Natural killer cell treated with Interleukin-12 subunit alpha and Interleukin-12 subunit beta and Interleukin-15 and Interleukin-18, amount 100 ng/mL, for 72 hours (primary cell): ENCODE data around the gene ACOT7. TPM values are rescaled to one million over a fixed set of nuclear protein-coding genes. Genes with fewer than 3 reads are reported as not detected.
"Not testable (repeated sequence)": the region's sequence is repeated elsewhere in the genome, so short reads cannot be mapped to it uniquely, and the experiment has no call there.

Source experiments
- ATAC-seq, 2 donors: fragments of 150-1000 bp; cut with Tn5 transposase in 1 of 2; sonication (Bioruptor Pico), chemical (Tn5 transposase) in 1 of 2; 2 replicates each; pipeline ENCODE4 v1.10.0; 2021
- DNase-seq: peaks from one replicate; pipeline ENCODE4 v3.0.0; 2022; ENCODE audit warnings: low spot score
- H3K27ac Mint-ChIP-seq, 2 donors: 1 replicate in 1 of 2; 2 replicates in 1 of 2; pipeline ENCODE4 v1.8.0; 2022; ENCODE audit warnings: mixed read lengths in 2 of 2, mild to moderate bottlenecking in 1 of 2, moderate library complexity in 1 of 2
- H3K27me3 Mint-ChIP-seq, 2 donors: 1 replicate in 1 of 2; 2 replicates in 1 of 2; pipeline ENCODE4 v1.8.0; 2022; ENCODE audit warnings: mixed read lengths in 2 of 2
- H3K36me3 Mint-ChIP-seq: one replicate; pipeline ENCODE4 v1.8.0; 2022; ENCODE audit warnings: mixed read lengths
- H3K4me1 Mint-ChIP-seq, 2 donors: 1 replicate in 1 of 2; 2 replicates in 1 of 2; pipeline ENCODE4 v1.8.0; 2022; ENCODE audit warnings: low read depth in 2 of 2, mixed read lengths in 2 of 2, mild to moderate bottlenecking in 1 of 2
- H3K4me3 Mint-ChIP-seq: one replicate; pipeline ENCODE4 v1.8.0; 2022; ENCODE audit warnings: mixed read lengths
- H3K9me3 Mint-ChIP-seq: 2 replicates; pipeline ENCODE4 v1.8.0; 2022; ENCODE audit warnings: mixed read lengths
- total RNA-seq, 2 donors: library from RNA; stranded (reverse); gene quantifications; one replicate each; pipeline ENCODE4 v1.2.3, GENCODE V29; 2022

Gene ACOT7
- total RNA-seq, 2 donors from 2014 or later = 49.5 to 87.5 TPM

DNA sequence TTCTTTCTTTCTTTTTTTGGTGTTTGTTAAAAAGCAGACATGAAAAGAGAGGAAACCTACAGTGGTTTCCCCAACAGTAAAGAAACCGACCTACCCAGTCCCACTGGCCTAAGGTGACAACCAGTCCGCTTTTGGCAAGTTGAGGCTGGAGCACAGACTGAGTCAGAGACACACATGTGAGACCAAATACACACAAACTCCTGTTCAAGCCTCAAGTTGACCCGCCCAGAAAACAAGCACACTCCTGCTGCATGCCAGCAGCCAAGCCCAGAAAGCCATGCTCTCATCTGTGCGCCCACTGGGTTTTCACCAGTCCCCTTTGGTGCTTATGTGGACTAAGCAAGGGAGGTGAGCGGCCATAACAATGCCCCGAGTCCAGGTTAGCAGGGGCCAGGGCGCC, 68.1 kb downstream of the ACOT7 start:
- no peaks in the 10 kb centered on the region for H3K9me3 Mint-ChIP-seq
- H3K27ac Mint-ChIP-seq = no peak overlapping the region
- peaks cover 0 to 5% of the 10 kb centered on the region in 2 donors for H3K4me1 Mint-ChIP-seq
- no peaks in the 10 kb centered on the region for H3K36me3 Mint-ChIP-seq
- DNase-seq = no peak
- ATAC-seq = no peak
- no peak overlapping the region for H3K4me3 Mint-ChIP-seq
- H3K27me3 Mint-ChIP-seq = no peaks in the 10 kb centered on the region

GRCh38 chr1:6322161-6322560, 71.4 kb downstream of the ACOT7 start:
- ATAC-seq (no peak), DNase-seq (no peak)
- Mint-ChIP-seq H3K27ac (no peak overlapping the region), H3K36me3 (no peaks in the 10 kb centered on the region), H3K27me3 (no peaks in the 10 kb centered on the region), H3K9me3 (no peaks in the 10 kb centered on the region), H3K4me3 (no peak overlapping the region), H3K4me1 (peaks cover 0 to 5% of the 10 kb centered on the region in 2 donors)

DNA sequence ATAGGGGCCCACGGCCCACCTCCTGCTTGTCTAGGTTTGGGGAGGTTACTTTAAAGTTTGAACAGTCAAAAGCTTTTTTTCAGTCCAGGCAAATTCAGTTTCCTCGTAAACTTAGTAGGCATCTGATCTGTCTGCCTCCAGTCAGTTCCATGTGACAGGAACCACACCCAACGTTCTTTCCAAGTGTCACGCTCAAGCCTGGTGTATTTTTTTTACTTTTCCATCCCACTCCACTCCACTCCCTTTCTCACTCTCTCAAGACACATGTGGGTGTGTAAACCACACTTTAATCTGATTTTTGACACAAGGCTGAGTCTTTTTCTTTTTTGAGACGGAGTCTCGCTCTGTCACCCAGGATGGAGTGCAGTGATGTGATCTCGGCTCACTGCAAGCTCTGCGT, 72.4 kb downstream of the ACOT7 start:
- no peak for DNase-seq
- H3K27me3 Mint-ChIP-seq = no peaks in the 10 kb centered on the region
- H3K27ac Mint-ChIP-seq = no peak overlapping the region
- no peak overlapping the region for H3K4me3 Mint-ChIP-seq
- no peaks in the 10 kb centered on the region for H3K9me3 Mint-ChIP-seq
- no peak for ATAC-seq
- no peaks in the 10 kb centered on the region for H3K36me3 Mint-ChIP-seq
- peaks cover 0 to 5% of the 10 kb centered on the region in 2 donors for H3K4me1 Mint-ChIP-seq

GRCh38 chr1:6317098-6317760, 76.3 kb downstream of the ACOT7 start:
- H3K27ac Mint-ChIP-seq = no peak overlapping the region
- ATAC-seq = no peak

DNA sequence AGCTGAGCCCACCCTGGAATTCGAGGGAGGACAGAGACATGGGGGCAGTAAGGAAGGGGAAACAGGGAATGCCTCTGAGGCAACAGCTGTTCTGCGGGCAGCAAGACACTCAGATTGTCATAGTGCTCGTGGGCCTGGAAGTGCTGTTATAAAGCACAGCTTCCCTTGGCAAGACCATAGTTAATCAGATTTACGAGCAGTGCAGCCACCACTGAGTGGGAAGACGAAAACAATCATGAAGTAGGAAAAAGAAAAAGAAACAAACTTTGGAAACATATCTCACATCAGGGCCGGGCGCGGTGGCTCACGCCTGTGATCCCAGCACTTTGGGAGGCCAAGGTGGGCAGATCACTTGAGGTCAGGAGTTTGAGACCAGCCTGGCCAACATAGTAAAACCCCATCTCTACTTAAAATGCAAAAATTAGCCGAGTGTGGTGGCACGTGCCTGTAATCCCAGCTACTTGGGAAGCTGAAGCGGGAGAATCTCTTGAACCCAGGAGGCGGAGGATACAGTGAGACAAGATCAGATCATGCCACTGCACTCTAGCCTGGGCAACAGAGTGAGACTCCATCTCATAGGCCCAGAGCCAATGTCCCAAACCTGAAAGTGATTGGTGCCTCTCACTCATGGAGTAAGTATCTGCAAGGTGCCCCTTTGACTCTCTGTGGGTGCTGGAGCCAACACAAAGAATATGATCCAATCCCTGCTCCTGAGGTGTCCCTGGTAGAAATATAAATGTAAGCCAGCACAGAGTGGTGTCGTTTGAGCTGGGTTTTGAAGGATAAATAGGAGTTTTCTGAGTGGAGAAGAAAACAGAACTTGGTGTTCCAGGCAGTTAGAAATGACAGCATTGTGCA, 77.1 kb downstream of the ACOT7 start:
- no peaks in the 10 kb centered on the region for H3K27me3 Mint-ChIP-seq
- H3K9me3 Mint-ChIP-seq = no peaks in the 10 kb centered on the region
- no peak overlapping the region for H3K4me3 Mint-ChIP-seq
- H3K27ac Mint-ChIP-seq = no peak overlapping the region
- peaks cover 0 to 2% of the 10 kb centered on the region in 2 donors for H3K4me1 Mint-ChIP-seq
- no peaks in the 10 kb centered on the region for H3K36me3 Mint-ChIP-seq
- DNase-seq = no peak
- ATAC-seq = no peak

More at GRCh38 chr1:6317098-6317760, 76.3 kb downstream of the ACOT7 start:
- H3K9me3 Mint-ChIP-seq = no peaks in the 10 kb centered on the region
- DNase-seq = no peak
- peaks cover 0 to 2% of the 10 kb centered on the region in 2 donors for H3K4me1 Mint-ChIP-seq
- no peaks in the 10 kb centered on the region for H3K27me3 Mint-ChIP-seq
- H3K4me3 Mint-ChIP-seq = no peak overlapping the region
- H3K36me3 Mint-ChIP-seq = no peaks in the 10 kb centered on the region

DNA sequence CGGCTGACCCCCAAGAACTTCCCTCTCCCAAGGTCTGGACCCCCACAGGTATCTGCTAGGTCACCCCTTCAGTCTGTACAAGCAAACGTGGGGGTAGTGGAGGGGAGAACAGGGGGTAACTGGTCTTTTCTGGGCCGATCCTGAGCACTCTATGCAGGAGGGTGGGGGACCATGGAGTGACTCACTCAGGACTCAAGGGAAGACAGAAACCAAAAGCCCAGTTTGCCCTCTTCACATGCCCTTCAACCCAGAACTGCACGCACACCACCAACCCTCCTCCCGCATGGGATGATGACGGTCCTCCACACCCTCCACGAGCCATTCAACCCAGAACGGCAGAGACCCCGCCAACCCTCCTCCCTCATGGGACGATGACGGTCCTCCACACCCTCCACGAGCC, 79.1 kb downstream of the ACOT7 start:
- ATAC-seq = no peak
- no peak overlapping the region for H3K27ac Mint-ChIP-seq

DNA sequence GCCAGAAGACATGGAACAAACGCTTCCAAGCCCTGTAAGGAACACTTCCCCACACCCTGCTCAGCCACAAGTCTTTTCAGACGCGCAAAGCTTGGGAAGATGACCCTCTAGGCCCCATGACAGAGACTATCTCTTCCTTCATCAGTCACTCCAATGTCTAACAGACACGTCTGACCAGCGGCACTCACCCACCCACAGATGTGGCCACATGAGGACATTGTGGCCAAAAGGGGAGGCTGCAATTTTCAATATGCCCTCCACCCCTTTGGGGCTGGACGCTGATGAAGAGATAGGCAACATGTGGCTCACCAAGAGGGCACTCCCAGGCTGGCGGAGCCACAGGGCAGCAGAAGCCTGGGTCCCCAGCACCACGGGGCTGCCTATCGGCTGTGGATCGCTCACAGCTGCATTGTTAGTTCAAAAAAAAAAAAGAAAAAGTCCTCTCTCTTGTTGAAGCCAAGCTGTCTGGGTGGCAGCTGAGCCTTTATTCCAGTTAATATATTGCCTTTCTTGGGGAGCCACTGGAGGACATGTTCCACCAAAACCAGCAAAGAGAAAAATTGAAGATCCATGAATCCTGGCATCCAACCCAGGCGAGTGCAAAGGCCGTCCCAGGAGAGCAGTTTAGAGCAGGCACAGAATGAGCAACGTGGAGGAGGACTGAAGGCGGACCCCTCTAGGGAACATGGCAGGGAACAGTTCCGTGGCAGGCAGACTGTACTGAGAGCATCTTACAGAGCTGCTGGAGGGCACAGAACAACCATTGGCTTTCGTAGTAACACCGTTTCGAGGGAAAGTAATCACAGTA, 80.0 kb downstream of the ACOT7 start:
- ATAC-seq = no peak
- H3K27me3 Mint-ChIP-seq = no peaks in the 10 kb centered on the region

More for the DNA sequence above, 79.1 kb downstream of the ACOT7 start:
- no peaks in the 10 kb centered on the region for H3K9me3 Mint-ChIP-seq
- no peaks in the 10 kb centered on the region for H3K36me3 Mint-ChIP-seq
- H3K27me3 Mint-ChIP-seq = no peaks in the 10 kb centered on the region
- no peak overlapping the region for H3K4me3 Mint-ChIP-seq
- H3K4me1 Mint-ChIP-seq = no peaks in the 10 kb centered on the region
- DNase-seq = no peak

GRCh38 chr1:6310116-6310848, 83.3 kb downstream of the ACOT7 start:
- no peak overlapping the region for H3K27ac Mint-ChIP-seq
- no peak for DNase-seq
- no peak overlapping the region for H3K4me3 Mint-ChIP-seq
- H3K4me1 Mint-ChIP-seq = peaks cover 3 to 13% of the 10 kb centered on the region in 2 donors
- no peaks in the 10 kb centered on the region for H3K9me3 Mint-ChIP-seq
- H3K36me3 Mint-ChIP-seq = peaks cover 5% of the 10 kb centered on the region
- ATAC-seq = no peak
- no peaks in the 10 kb centered on the region for H3K27me3 Mint-ChIP-seq

More for the DNA sequence above, 80.0 kb downstream of the ACOT7 start:
- Mint-ChIP-seq H3K9me3 (no peaks in the 10 kb centered on the region), H3K4me1 (no peaks in the 10 kb centered on the region), H3K27ac (no peak overlapping the region), H3K4me3 (no peak overlapping the region), H3K36me3 (no peaks in the 10 kb centered on the region)
- DNase-seq = no peak

DNA sequence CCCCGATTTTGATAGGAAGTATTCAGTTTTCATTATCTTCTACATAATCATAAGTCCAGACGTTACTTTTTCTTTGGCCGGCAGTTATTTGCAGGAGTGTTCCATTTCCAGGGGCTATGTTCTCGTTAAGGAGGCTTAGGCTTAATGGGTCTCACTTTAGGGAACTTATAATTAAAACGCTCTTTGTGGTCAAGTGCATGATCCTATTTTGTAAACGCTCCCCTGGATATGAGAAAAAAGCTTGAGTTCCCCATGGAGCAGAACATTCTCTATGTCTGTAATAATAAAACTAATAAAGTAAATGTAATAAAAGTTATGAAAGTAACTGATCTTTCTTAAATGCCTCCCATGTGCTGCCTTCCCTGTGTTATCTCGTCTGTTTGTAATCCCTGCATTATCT, 84.0 kb downstream of the ACOT7 start:
- Mint-ChIP-seq H3K9me3 (no peaks in the 10 kb centered on the region), H3K27me3 (no peaks in the 10 kb centered on the region), H3K36me3 (peaks cover 5% of the 10 kb centered on the region), H3K4me1 (peaks cover 3 to 13% of the 10 kb centered on the region in 2 donors), H3K4me3 (no peak overlapping the region), H3K27ac (no peak overlapping the region)
- DNase-seq (no peak), ATAC-seq (no peak)

DNA sequence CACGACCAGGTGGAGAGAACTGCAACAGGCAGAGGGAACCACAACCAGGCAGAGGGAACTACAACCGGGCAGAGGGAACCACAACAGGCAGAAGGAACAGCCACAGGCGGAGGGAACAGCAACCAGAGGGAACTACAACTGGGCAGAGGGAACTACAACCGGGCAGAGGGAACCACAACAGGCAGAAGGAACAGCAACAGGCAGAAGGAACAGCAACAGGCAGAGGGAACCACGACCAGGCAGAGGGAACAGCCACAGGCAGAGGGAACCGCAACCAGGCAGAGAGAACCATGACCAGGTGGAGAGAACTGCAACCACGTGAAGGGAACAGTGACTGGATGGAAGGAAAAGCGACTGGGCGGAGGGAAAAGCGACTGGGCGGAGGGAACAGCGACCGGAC, 85.1 kb downstream of the ACOT7 start:
- H3K36me3 Mint-ChIP-seq = peaks cover 5% of the 10 kb centered on the region
- H3K4me1 Mint-ChIP-seq = peaks cover 3 to 13% of the 10 kb centered on the region in 2 donors
- DNase-seq (no peak), ATAC-seq (no peak)
- H3K27me3 Mint-ChIP-seq = no peaks in the 10 kb centered on the region
- no peak overlapping the region for H3K27ac Mint-ChIP-seq
- no peak overlapping the region for H3K4me3 Mint-ChIP-seq
- H3K9me3 Mint-ChIP-seq = no peaks in the 10 kb centered on the region

- not testable (repeated sequence) for H3K27ac Mint-ChIP-seq, ATAC-seq, DNase-seq, H3K36me3 Mint-ChIP-seq, H3K4me3 Mint-ChIP-seq, H3K27me3 Mint-ChIP-seq, H3K9me3 Mint-ChIP-seq
- peaks cover 3 to 13% of the 10 kb centered on the region in 2 donors for H3K4me1 Mint-ChIP-seq
Observed at GRCh38 chr1:6307682-6308081, 85.9 kb downstream of the ACOT7 start.

DNA sequence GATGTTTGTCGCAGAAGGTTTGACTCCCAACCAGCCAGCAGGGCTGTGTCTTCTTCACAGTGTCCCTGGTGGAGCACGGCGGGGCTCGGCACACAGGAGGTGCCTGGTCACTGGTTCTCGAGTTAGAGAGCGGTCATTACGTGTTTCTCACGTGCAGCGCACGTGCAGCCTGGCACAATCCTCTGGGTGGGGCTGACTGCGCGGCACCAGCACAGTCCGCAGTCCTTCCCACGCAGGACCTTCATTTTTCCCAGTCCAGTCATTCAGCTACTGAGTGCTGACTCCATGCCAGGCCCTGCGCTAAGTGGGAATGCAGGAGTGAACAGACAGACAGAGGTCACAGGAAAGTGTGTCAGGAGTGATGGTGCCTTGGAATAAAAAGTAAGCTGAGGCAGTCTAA, 86.5 kb downstream of the ACOT7 start:
- H3K27ac Mint-ChIP-seq = no peak overlapping the region
- ATAC-seq (no peak), DNase-seq (no peak)
- no peak overlapping the region for H3K4me3 Mint-ChIP-seq
- peaks cover 5% of the 10 kb centered on the region for H3K36me3 Mint-ChIP-seq
- no peaks in the 10 kb centered on the region for H3K9me3 Mint-ChIP-seq
- H3K4me1 Mint-ChIP-seq = peaks cover 3 to 13% of the 10 kb centered on the region in 2 donors
- H3K27me3 Mint-ChIP-seq = no peaks in the 10 kb centered on the region

DNA sequence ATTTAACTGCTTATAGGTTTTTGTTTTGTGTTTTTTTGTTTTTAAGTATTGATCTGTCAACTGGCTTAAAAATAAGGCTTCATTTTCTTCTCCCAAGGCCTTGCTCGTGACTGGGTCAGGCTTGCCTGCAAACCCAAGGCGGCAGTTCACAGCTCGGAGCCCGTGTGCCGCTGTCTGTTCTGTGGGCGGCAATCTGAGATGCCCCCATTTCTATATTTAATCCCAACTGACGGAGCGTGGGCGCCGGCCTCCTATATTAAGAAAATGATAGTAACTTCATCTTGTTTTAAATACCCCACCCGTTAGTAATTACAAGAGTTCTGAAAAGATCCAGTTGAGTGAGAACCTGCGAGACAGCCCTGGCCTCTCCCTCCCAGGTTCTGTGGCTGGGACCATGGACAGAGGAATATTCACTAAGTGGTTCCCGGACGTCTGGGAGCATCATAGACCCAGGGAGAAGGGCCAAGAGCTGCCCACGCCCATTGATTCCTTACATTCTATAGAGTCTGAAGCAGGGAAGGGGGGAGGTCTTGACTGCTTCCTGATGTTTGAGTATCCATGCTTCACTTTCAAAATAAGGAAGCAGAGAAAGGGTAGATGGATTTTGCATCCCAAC, 90.1 kb downstream of the ACOT7 start:
- H3K9me3 Mint-ChIP-seq = no peaks in the 10 kb centered on the region
- ATAC-seq (no peak), DNase-seq (no peak)
- no peak overlapping the region for H3K4me3 Mint-ChIP-seq
- peaks cover 5% of the 10 kb centered on the region for H3K36me3 Mint-ChIP-seq
- H3K4me1 Mint-ChIP-seq = peaks cover 7 to 19% of the 10 kb centered on the region in 2 donors
- no peaks in the 10 kb centered on the region for H3K27me3 Mint-ChIP-seq
- H3K27ac Mint-ChIP-seq = no peak overlapping the region
